Lower lobe of right lung (tissue), 2 donors: ENCODE measurements around the gene FETUB. TPM values are rescaled to one million over a fixed set of nuclear protein-coding genes. Genes with fewer than 3 reads are reported as not detected.

Experiments used
- ATAC-seq, 2 donors: fragments of 200-7000 bp; cut with Tn5 transposase; one replicate each; pipeline ENCODE4 v1.9.1; 2020 to 2022; ENCODE audit warnings: mild to moderate bottlenecking in 2 of 2, moderate library complexity in 2 of 2
- DNase-seq: peaks from one replicate; pipeline ENCODE4 v3.0.0-alpha.2; 2020
- H3K27ac ChIP-seq: fragments of 200-600 bp; one replicate; pipeline ENCODE4 v1.8.0; 2022
- H3K27me3 ChIP-seq: fragments of 200-600 bp; one replicate; pipeline ENCODE4 v1.8.0; 2022; ENCODE audit warnings: low read depth
- H3K36me3 ChIP-seq: fragments of 200-600 bp; one replicate; pipeline ENCODE4 v1.8.0; 2022; ENCODE audit warnings: mild to moderate bottlenecking
- H3K4me1 ChIP-seq: fragments of 200-600 bp; one replicate; pipeline ENCODE4 v1.8.0; 2022
- H3K4me3 ChIP-seq: fragments of 200-600 bp; one replicate; pipeline ENCODE4 v1.8.0; 2022; ENCODE audit warnings: mild to moderate bottlenecking
- H3K9me3 ChIP-seq: fragments of 200-600 bp; one replicate; pipeline ENCODE4 v1.8.0; 2022
- CTCF ChIP-seq: fragments of 200-600 bp; IDR thresholded peaks from one replicate; pipeline ENCODE4 v1.8.0; 2022; ENCODE audit warnings: antibody characterized with exemption, mild to moderate bottlenecking
- intact Hi-C: fragments of 100-400 bp; cut with DNase I; formaldehyde crosslinking; loops from one replicate; pipeline ENCODE4 v1.11.0; 2022
- total RNA-seq: library from RNA; stranded (reverse); fragmentation: NEBNext Ultra II Directional; extraction: Animal tissue kit (Norgen Biotek cat#: 25700); gene quantifications from one replicate; pipeline ENCODE4 v1.2.1, GENCODE V29; 2021
- donor health status: DM: no; HTN: yes; CAD: no; lungs with severe emphysema.

FETUB gene
- total RNA-seq, 1 donor from 2014 or later: not detected

DNA sequence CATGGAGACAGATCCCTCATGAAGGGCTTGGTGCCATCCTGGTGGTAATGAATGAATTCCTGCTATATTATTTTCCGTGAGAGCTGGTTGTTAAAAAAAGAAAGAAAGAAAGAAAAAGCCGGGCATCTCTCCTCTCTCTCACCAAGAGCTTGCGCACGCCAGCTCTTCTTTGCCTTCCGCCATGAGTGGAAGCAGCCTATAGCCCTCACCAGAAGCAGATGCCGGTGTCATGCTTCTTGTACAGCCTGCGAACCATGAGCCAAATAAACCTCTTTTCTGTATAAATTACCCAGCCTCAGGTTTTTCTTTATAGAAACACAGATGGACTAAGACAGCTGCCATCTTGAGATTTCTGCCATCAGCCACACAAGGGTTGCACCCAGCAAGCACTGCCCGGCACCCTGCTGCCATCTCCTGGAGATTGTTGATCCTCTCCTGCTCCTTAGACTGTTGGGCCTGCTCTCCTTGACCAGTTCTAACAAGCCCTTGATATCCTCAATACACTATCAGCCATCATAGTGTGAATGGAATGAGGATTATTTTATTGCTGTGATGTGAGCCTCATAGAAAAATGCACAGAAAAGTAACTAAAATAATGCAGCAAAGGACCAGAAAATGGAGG lies 30.8 kb upstream of the FETUB start:
- no peak for DNase-seq
- no peaks in the 10 kb centered on the region for H3K4me1 ChIP-seq

GRCh38 chr3:186612065-186612464 lies 28.1 kb upstream of the FETUB start:
- intact Hi-C loops: loop anchor here (10.0 kb wide), 1 partner anchor 213 kb away; no protein-coding TSS in a partner anchor
- TF ChIP-seq CTCF: no peak
- no peak for ATAC-seq

More for the DNA sequence above, 30.8 kb upstream of the FETUB start:
- peaks cover 2% of the 10 kb centered on the region for H3K27me3 ChIP-seq
- H3K9me3 ChIP-seq: no peaks in the 10 kb centered on the region
- H3K4me3 ChIP-seq: no peak overlapping the region
- no peaks in the 10 kb centered on the region for H3K36me3 ChIP-seq
- TF ChIP-seq CTCF: no peak
- H3K27ac ChIP-seq: no peak overlapping the region
- ATAC-seq: peak in 1 of 2 donors; percentile 35
- intact Hi-C loops: no loop called here

DNA sequence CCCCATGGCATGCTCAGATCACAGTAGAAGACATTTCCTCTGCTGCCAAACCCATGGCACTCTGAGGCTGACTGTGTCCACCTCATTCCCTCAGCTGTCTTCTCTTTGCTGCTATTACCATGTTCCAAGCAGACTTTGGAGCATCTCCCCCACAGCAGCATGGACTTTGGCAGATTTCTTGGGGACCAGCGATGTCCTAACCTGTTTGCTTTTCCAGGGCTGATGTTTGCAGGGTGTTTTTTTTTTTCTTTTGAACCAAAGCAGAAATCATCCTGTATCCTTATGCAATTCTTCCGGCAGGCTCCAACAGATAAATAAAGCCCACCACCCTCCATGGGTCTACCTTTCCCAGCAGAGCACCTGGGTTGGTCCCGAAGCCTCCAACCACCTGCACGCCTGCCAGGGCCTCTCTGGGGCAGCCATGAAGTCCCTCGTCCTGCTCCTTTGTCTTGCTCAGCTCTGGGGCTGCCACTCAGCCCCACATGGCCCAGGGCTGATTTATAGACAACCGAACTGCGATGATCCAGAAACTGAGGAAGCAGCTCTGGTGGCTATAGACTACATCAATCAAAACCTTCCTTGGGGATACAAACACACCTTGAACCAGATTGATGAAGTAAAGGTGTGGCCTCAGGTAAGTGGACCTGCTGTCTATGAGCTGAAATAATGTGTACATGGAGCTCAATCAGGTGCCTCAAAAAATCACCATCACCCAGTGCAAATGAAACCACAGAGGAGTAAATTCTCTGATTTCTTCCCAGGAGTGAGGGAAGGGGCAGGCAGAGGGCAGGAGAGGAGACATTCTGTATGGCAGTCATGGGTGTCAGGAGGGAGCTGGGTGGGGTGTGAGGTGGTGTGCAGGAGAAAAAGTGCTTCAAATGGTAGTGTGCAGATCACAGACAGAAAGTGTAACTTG lies 27.2 kb upstream of the FETUB start, which contains the start of gene AHSG:
Gene AHSG, plus strand, starts transcription at position 340 of the 916 bp plus-strand sequence. Its CDS starts 82 bp downstream, at position 422.
- DNase-seq (no peak), ATAC-seq (no peak)
- Histone ChIP-seq H3K9me3 (no peaks in the 10 kb centered on the region), H3K4me1 (peaks cover 11% of the 10 kb centered on the region), H3K27ac (no peak within 1 kb of the TSS), H3K27me3 (peaks cover 8% of the 10 kb centered on the region), H3K4me3 (no peak within 1 kb of the TSS), H3K36me3 (no peaks in the 10 kb centered on the region)
- intact Hi-C loops: loop anchor here (10.0 kb wide), 1 partner anchor 212 kb away; no protein-coding TSS in a partner anchor
- no peak for TF ChIP-seq CTCF

More at GRCh38 chr3:186612065-186612464, 28.1 kb upstream of the FETUB start:
- DNase-seq: no peak
- Histone ChIP-seq H3K27ac (no peak overlapping the region), H3K4me1 (peaks cover 6% of the 10 kb centered on the region), H3K4me3 (no peak overlapping the region), H3K36me3 (no peaks in the 10 kb centered on the region), H3K9me3 (no peaks in the 10 kb centered on the region), H3K27me3 (peaks cover 5% of the 10 kb centered on the region)

DNA sequence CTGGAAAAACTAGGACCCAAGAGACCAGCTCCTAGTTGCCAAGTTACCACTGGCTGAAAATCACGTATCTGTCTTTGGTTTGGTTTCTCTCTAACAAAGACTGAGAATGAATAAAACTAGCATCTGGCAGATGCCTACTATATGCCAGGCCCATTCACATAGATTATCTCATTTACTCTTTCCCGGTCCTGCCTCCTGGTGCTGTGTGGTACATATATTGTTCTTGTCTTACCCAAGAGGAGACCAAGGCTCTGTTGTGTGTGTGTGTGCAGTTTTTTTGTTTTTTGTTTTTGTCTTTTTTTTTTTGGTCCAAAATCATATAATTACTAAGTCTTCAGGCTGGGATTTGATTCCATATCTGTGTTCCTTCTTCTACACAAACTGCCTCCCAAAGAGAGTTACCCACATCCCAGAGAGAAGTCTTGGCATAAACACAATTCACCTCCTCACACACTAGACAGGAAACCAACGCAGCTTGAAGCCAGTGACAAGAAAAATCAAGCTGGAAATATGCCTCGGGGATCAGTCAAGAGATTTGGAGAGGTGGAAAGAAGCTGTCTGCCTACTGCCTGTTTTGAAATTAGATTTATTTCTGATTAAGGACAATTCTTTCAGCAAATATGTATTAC lies 26.4 kb upstream of the FETUB start:
- ATAC-seq (no peak), DNase-seq (no peak)
- peaks cover 11% of the 10 kb centered on the region for H3K4me1 ChIP-seq
- H3K27me3 ChIP-seq: peaks cover 16% of the 10 kb centered on the region
- no peak for TF ChIP-seq CTCF
- no peak overlapping the region for H3K27ac ChIP-seq
- no peaks in the 10 kb centered on the region for H3K36me3 ChIP-seq
- no peaks in the 10 kb centered on the region for H3K9me3 ChIP-seq
- intact Hi-C loops: loop anchor here (10.0 kb wide), 1 partner anchor 211 kb away; no protein-coding TSS in a partner anchor
- no peak overlapping the region for H3K4me3 ChIP-seq

DNA sequence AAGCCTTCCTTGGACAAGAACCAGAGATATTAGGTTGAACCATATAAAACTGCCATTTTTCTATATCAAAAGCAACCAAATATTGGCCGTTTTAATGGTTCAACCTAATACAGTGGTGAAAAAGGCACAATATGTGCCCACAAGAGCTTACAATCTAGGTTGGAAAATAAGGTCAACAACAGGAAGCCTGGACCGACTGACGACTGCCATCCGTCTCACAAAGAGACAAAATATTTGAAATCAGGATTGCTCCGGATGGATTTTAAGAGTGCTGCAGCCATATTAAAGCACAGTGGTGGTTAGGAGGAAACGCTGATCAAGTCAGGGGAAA lies 26.0 kb upstream of the FETUB start:
- peaks cover 17% of the 10 kb centered on the region for H3K27me3 ChIP-seq
- ATAC-seq (no peak), DNase-seq (no peak)
- H3K4me1 ChIP-seq: peaks cover 11% of the 10 kb centered on the region
- H3K27ac ChIP-seq: no peak overlapping the region
- intact Hi-C loops: loop anchor here (10.0 kb wide), 1 partner anchor 211 kb away; no protein-coding TSS in a partner anchor
- H3K4me3 ChIP-seq: no peak overlapping the region
- H3K9me3 ChIP-seq: no peaks in the 10 kb centered on the region
- no peak for TF ChIP-seq CTCF
- H3K36me3 ChIP-seq: no peaks in the 10 kb centered on the region
